Skeletal muscle cell (primary cell): ENCODE results near the gene KRT35.
A peak's percentile ranks its signal among the peaks of the same experiment; 100 is the strongest.

ENCODE experiments used
- DNase-seq: peaks from one replicate; pipeline ENCODE4 v3.0.0-alpha.2; 2010; ENCODE audit warnings: low read depth
- H3K4me3 ChIP-seq: 2 replicates; pipeline ENCODE4 v1.5.1; 2011; ENCODE audit warnings: low read depth, mild to moderate bottlenecking, control low read depth, low read length, moderate library complexity

Gene KRT35

DNA sequence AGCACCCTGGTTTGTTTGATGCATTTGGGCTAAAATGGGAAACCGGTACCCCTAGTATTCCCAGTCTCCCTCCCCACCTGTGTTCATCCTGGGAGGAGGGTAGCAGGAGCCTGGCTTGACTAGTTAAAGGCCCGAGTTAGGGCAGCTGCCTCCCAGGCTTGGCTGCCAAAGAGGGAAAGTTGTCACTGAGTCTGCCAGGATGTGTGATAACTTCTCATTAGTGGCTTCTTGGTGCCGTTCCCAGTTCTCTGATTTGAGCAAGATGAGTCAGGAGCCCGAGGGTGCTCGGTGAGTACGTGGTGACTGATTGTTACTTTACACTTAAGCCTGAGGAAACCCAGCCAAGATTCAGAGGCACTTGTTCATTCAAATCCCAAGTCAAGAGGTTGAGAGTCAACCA is 16.3 kb downstream of the KRT35 start:
- no peak overlapping the region for H3K4me3 ChIP-seq
- DNase-seq, result peak; percentile 51

GRCh38 chr17:41464173-41464572 is 16.8 kb downstream of the KRT35 start:
- DNase-seq, result no peak
- no peak overlapping the region for H3K4me3 ChIP-seq

DNA sequence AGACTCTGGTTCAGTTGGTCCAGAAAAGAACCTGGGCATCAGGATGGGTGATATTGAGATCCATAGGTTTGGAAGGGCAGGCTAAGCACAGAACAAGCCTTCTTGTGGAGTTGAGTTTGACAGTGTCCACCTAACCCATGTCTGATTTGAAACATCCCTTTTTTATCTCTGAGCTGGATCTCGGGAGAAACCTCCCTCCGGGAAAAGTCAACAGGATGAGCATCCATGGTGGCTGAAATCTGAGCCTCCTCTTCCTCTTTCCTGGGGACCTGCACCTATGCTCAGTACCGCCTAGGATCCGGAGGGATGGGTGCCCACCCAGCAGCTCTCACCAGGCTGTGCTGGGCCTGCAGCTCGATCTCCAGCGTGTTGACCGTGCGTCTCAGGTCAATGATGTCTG is 17.2 kb downstream of the KRT35 start:
- no peak overlapping the region for H3K4me3 ChIP-seq
- no peak for DNase-seq

DNA sequence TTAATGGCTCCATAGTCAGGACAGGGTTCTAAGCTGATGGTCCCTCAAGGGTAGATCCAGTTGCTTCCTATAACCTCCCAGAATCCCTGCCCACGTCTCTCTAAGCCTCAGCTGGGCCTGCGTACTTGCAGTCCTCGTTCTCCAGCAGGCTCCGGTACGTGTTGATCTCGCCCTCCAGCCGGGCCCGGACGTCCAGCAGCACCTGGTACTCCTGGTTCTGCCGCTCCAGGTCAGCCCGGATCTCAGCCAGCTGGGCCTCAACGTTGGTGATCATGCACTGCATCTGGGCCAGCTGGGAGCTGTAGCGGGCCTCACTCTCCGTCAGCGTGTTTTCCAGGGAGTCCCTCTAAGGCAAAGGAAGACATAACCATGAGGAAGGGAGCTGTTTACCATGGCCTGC is 18.2 kb downstream of the KRT35 start:
- DNase-seq, result no peak
- no peak overlapping the region for H3K4me3 ChIP-seq

DNA sequence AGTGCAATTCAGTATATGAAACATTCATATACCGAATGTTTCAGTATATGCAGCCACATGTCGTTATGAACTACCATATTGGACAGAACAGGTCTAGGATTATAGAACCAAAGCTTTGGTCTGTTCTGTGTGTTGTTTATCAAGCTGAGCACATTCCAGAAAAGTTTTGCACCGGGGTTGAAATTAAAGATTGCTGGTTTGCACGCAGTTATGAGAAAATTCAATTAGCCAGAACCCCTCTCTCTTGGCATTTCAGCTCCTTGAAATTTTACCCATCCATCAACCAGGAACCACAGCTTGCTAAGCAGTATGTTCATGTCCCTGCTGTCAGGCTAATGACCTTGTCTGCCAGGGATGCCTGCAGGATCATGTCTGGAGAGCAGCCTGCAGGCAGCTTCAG is 23.3 kb downstream of the KRT35 start:
- no peak overlapping the region for H3K4me3 ChIP-seq
- DNase-seq, result no peak

DNA sequence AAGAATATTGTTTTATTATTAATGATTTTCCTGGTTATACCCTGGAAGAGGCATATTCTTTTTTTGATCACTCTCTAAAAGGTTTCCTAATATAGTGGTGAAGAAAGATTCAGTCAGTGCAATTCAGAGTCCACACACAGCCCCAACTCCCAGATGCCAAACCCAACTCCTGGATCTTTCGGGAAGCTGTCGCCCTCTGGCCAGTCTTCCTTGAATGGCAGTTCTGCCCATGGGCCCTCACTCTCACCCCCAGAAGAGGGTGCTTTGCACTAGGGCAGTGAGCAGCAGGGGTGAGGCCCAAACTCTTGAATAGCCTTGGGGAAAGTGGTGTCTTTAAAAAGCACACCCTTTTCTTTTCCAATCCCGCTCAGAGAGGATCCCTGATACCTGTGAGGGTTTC is 24.7 kb downstream of the KRT35 start:
- DNase-seq, result no peak
- no peak overlapping the region for H3K4me3 ChIP-seq

DNA sequence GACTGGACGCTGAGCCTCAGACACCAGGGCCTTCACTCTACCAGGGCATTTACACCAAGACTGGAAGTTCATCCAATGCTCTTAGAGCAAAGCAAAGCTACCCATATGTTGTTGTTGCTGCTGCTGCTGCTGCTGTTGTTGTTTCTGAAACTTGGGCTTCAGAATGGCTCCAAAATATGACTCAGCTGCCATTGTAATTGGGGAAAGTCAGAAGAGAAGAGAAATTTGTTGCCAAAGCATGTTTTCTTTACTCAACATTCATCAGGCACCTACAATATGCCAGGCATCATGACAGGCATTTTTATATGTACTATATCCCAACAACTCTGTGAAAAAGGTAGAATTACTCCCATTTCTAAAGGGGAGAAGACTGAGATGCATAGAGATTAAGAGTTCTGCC is 25.7 kb downstream of the KRT35 start:
- DNase-seq, result no peak
- H3K4me3 ChIP-seq, result no peak overlapping the region

DNA sequence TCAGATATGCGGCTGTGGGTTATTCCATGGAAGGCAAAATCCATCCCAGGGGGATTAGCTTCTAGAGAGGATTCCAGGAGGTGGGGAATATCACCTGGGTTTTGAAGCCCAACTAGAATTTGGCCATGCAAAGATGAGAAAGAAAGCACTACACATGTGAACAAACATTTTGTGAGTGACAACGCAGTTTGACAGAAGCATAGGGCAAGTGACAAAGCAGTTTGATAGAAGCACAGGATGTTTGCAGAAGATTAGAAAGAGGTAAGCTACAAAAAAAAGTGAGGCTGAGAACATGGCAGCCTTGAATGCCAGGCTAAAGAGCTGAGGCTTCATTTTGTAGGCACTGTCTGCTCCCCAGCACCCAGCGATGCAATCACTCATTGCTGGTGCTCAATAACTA is 27.9 kb downstream of the KRT35 start:
- no peak for DNase-seq
- no peak overlapping the region for H3K4me3 ChIP-seq

DNA sequence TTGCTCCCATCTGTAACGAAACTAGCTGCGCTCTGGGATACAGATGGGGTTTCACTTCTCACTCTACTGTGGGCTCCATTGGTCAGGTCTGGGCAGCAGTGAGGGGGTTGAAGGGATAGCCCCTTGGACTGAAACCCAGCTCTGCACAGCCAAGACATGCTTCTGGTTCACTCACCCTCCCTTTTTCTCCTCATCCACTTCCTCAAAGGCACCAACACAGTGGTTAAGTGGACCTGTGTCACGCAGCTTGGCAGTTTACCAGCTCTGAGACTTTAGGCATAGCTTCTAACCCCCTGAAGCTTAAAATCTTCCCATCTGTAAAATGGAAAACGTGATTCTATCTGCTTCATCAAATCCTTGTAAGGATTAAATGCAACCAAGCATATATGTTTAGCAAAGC is 28.7 kb downstream of the KRT35 start:
- DNase-seq, result no peak
- no peak overlapping the region for H3K4me3 ChIP-seq

GRCh38 chr17:41451154-41451728 is 29.7 kb downstream of the KRT35 start:
- no peak overlapping the region for H3K4me3 ChIP-seq
- DNase-seq, result no peak

DNA sequence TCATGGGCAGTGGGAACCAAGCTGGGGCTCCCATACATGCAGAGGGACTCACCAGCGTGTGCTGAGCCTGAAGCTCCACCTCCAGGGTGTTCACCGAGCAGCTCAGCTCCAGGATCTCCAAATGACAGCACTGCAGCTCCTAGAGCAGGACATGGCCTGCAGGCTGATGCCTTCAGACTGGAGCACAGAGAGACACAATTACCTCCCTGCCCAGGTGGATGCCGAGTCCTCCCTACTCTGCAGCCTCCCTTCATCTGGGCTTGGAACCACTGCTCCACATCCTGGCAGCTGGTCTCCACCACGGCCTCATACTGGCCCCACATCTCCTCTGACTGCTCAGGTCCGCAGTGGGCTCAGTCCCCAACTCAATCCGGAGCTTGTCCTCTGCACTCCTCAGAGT is 31.9 kb downstream of the KRT35 start:
- DNase-seq, result no peak
- H3K4me3 ChIP-seq, result no peak overlapping the region

DNA sequence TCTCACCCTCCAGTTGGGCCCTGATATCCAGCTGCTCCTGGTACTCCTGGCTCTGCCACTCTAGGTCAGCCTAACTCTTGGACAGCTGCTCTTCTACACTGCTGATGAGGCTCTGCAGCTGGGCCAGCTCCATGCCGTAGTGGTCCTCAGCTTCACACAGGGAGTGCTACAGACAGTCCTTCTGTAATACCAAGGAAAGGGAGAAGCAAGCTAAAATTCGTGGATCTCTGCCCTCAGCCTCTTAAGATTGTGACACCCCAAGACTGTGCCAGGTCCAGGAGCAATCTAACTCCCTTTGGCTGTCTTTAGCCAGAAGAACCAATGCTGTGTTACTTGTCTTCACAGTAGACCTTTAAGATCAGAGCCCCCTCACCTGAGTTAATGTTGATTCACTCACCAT is 32.4 kb downstream of the KRT35 start:
- no peak for DNase-seq

GRCh38 chr17:41446806-41447205 is 34.1 kb downstream of the KRT35 start:
- DNase-seq, result no peak
- no peak overlapping the region for H3K4me3 ChIP-seq

More for the DNA sequence above, 32.4 kb downstream of the KRT35 start:
- no peak overlapping the region for H3K4me3 ChIP-seq

DNA sequence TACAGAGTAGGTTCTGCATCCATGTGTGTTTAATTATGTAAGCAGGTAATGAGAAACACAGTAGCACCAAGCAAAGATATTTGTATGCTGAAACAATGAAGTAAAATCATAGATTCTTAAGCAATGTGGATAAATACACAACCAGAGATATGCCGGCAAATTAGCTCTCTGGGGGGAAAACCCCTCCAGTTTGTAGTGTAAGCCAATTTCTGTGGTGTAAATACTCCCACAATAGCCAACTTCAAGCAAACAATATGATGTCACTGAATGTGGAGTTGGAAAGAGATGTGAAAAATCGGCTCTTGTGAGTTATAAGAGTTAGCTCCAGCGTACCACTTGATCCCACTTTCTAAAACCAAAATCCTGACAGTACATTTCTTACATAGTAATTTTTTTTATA is 36.3 kb downstream of the KRT35 start:
- no peak overlapping the region for H3K4me3 ChIP-seq
- no peak for DNase-seq

- DNase-seq, result no peak
- H3K4me3 ChIP-seq, result no peak overlapping the region
Measured at GRCh38 chr17:41444186-41444585, 36.8 kb downstream of the KRT35 start.

GRCh38 chr17:41442739-41443138 is 38.2 kb downstream of the KRT35 start:
- DNase-seq, result no peak
- H3K4me3 ChIP-seq, result no peak overlapping the region

GRCh38 chr17:41440531-41441033 is 40.4 kb downstream of the KRT35 start, which contains the start of gene KRT38:
KRT38 (minus strand) TSS chr17:41440983; CDS start chr17:41440921, 62 bp downstream.
- no peak within 1 kb of the TSS for H3K4me3 ChIP-seq
- DNase-seq, result no peak

DNA sequence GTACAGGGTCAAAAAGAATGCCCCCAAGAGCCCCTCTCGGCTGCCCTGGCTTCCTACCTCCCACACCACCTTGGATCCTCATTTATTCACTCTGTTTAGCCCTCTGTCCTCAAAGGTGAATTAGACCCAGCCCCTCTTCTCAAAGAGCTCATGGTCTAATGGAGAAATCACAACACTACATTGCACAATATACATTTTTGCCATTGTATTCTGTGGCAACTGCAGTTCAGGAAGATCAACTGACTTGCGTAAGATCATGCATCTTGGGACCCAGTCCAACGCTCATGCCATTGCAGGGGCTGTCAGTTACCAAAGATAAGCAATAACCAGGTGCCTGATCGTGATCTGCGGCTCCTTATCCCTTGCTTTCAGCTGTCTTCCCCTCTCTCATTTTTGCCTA is 41.6 kb downstream of the KRT35 start:
- H3K4me3 ChIP-seq, result no peak overlapping the region
- DNase-seq, result no peak

GRCh38 chr17:41437769-41438168 is 43.2 kb downstream of the KRT35 start:
- no peak overlapping the region for H3K4me3 ChIP-seq
- no peak for DNase-seq

GRCh38 chr17:41437254-41437653 is 43.7 kb downstream of the KRT35 start:
- no peak for DNase-seq
- H3K4me3 ChIP-seq, result no peak overlapping the region

GRCh38 chr17:41434415-41434814 is 46.5 kb downstream of the KRT35 start:
- DNase-seq, result no peak
- H3K4me3 ChIP-seq, result no peak overlapping the region

DNA sequence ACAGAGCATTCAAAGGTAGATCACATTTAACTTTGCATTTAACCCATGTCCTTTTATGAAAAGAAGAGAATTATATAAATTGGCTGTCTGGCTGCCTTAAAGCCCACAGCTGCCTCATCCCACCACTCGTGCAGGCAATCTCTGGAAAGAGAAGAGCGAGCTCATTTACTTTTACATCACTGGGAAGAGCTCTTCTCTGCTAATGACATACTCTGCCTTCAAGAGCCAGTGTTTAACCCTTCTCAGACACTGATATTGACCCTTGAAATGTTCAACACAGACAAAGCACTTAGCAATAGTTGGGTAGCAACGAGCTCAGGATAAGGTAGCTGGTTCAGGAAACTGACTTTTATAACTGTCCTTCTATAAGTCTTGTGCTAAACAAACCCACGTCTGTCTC is 46.9 kb downstream of the KRT35 start:
- no peak for DNase-seq
- no peak overlapping the region for H3K4me3 ChIP-seq
